Suprapubic skin (tissue), 4 donors: ENCODE data around the gene NUP210L. TPM values are rescaled to one million over a fixed set of nuclear protein-coding genes. Genes with fewer than 3 reads are reported as not detected.

Source experiments
- DNase-seq, 2 donors: peaks; one replicate each; pipeline ENCODE4 v3.0.0-alpha.2; 2019; ENCODE audit warnings: low spot score in 2 of 2
- H3K27ac ChIP-seq: fragments of 200-600 bp; sonication (generic); one replicate; pipeline ENCODE4 v1.5.1; 2019
- H3K27me3 ChIP-seq: fragments of 200-600 bp; sonication (generic); one replicate; pipeline ENCODE4 v1.5.1; 2019
- H3K36me3 ChIP-seq: fragments of 200-600 bp; sonication (generic); one replicate; pipeline ENCODE4 v1.5.1; 2019
- H3K4me1 ChIP-seq: fragments of 200-600 bp; sonication (generic); one replicate; pipeline ENCODE4 v1.5.1; 2019
- H3K4me3 ChIP-seq: fragments of 200-600 bp; sonication (generic); one replicate; pipeline ENCODE4 v1.5.1; 2019; ENCODE audit warnings: mild to moderate bottlenecking
- H3K9me3 ChIP-seq: fragments of 200-600 bp; sonication (generic); one replicate; pipeline ENCODE4 v1.5.1; 2019
- CTCF ChIP-seq, 2 donors: fragments of 200-600 bp in 1 of 2; fragments of 450-650 bp in 1 of 2; sonication (generic) in 1 of 2; IDR thresholded peaks; one replicate each; pipeline ENCODE4 v1.5.1; 2016 to 2019; ENCODE audit warnings: antibody characterized with exemption in 2 of 2, mild to moderate bottlenecking in 1 of 2, moderate library complexity in 1 of 2
- EP300 ChIP-seq: sonication (generic); formaldehyde crosslinking; IDR thresholded peaks from one replicate; pipeline ENCODE4 v1.6.1; 2017; ENCODE audit warnings: antibody characterized with exemption
- POLR2A ChIP-seq, 2 donors: fragments of 450-650 bp; IDR thresholded peaks; one replicate each; pipeline ENCODE4 v1.6.1; 2017; ENCODE audit warnings: antibody characterized with exemption in 2 of 2, mild to moderate bottlenecking in 2 of 2, moderate library complexity in 2 of 2
- POLR2AphosphoS5 ChIP-seq, 3 donors: sonication (generic); formaldehyde crosslinking; IDR thresholded peaks; one replicate each; pipeline ENCODE4 v1.6.1; 2017; ENCODE audit warnings: antibody characterized with exemption in 3 of 3
- WGBS: methylation state at CpG from one replicate; pipeline ENCODE4 v1.1.5; 2018; 5-methylcytosine and 5-hydroxymethylcytosine counted together
- total RNA-seq, 4 donors: library from RNA; depleted of rRNA; stranded (reverse); fragments of >200 nt; gene quantifications; one replicate each; pipeline ENCODE4 v1.1.0, GENCODE V29; 2016

NUP210L gene
- total RNA-seq, result not detected

GRCh38 chr1:154154534-154155191 lies at the start of gene NUP210L:
TSS of gene NUP210L (minus strand) at chr1:154155073.
- no peak for DNase-seq
- Histone ChIP-seq H3K9me3 (no peaks in the 10 kb centered on the region), H3K4me3 (no peak within 1 kb of the TSS), H3K27me3 (no peaks in the 10 kb centered on the region), H3K27ac (peak within 1 kb of the TSS; percentile 59), H3K36me3 (peaks cover 39% of the 10 kb centered on the region), H3K4me1 (peaks cover 21% of the 10 kb centered on the region)
- TF ChIP-seq POLR2AphosphoS5 (IDR thresholded peaks at IDR 0.05) (no peak), EP300 (no peak), CTCF (IDR thresholded peaks at IDR 0.05) (no peak), POLR2A (IDR thresholded peaks at IDR 0.05) (no peak)
- WGBS, result 78% methylated on average over 29 of the region's 29 CpGs

- DNase-seq, result no peak
- WGBS, result 87% methylated on average over 3 of the region's 3 CpGs
- Histone ChIP-seq H3K4me3 (no peak overlapping the region), H3K27ac (no peak overlapping the region), H3K27me3 (no peaks in the 10 kb centered on the region), H3K4me1 (peaks cover 9% of the 10 kb centered on the region), H3K36me3 (no peaks in the 10 kb centered on the region), H3K9me3 (no peaks in the 10 kb centered on the region)
- TF ChIP-seq CTCF (IDR thresholded peaks at IDR 0.05) (no peak), EP300 (no peak), POLR2A (IDR thresholded peaks at IDR 0.05) (no peak), POLR2AphosphoS5 (IDR thresholded peaks at IDR 0.05) (no peak)
Observed at GRCh38 chr1:154199563-154199879, 44.6 kb upstream of the NUP210L start.

GRCh38 chr1:154198756-154199562 lies 44.1 kb upstream of the NUP210L start:
- WGBS, result 10% methylated on average over 5 of the region's 5 CpGs
- H3K9me3 ChIP-seq, result no peaks in the 10 kb centered on the region
- no peaks in the 10 kb centered on the region for H3K36me3 ChIP-seq
- H3K27me3 ChIP-seq, result no peaks in the 10 kb centered on the region
- no peak overlapping the region for H3K4me3 ChIP-seq
- peaks cover 13% of the 10 kb centered on the region for H3K4me1 ChIP-seq
- TF ChIP-seq POLR2AphosphoS5 (IDR thresholded peaks at IDR 0.05) (no peak), EP300 (no peak), POLR2A (IDR thresholded peaks at IDR 0.05) (no peak), CTCF (IDR thresholded peaks at IDR 0.05) (peak; percentile 17 to 47)
- no peak for DNase-seq
- H3K27ac ChIP-seq, result no peak overlapping the region

- WGBS, result 42% methylated on average over 8 of the region's 8 CpGs
- TF ChIP-seq CTCF (IDR thresholded peaks at IDR 0.05), result no peak
- no peak for TF ChIP-seq EP300
- TF ChIP-seq POLR2AphosphoS5 (IDR thresholded peaks at IDR 0.05), result no peak
- TF ChIP-seq POLR2A (IDR thresholded peaks at IDR 0.05), result no peak
- Histone ChIP-seq H3K27me3 (no peaks in the 10 kb centered on the region), H3K36me3 (no peaks in the 10 kb centered on the region), H3K4me1 (peaks cover 13% of the 10 kb centered on the region), H3K27ac (no peak overlapping the region), H3K9me3 (no peaks in the 10 kb centered on the region), H3K4me3 (no peak overlapping the region)
- peak in 1 of 2 donors; percentile 67 for DNase-seq
Observed at GRCh38 chr1:154193821-154194220, 38.9 kb upstream of the NUP210L start.

- no peak for DNase-seq
- WGBS, result 62% methylated on average over 3 of the region's 3 CpGs
- Histone ChIP-seq H3K27ac (no peak overlapping the region), H3K36me3 (no peaks in the 10 kb centered on the region), H3K4me1 (peaks cover 12% of the 10 kb centered on the region), H3K4me3 (no peak overlapping the region), H3K27me3 (no peaks in the 10 kb centered on the region), H3K9me3 (no peaks in the 10 kb centered on the region)
- TF ChIP-seq EP300 (no peak), POLR2A (IDR thresholded peaks at IDR 0.05) (no peak), POLR2AphosphoS5 (IDR thresholded peaks at IDR 0.05) (no peak), CTCF (IDR thresholded peaks at IDR 0.05) (no peak)
Observed at GRCh38 chr1:154192476-154192875, 37.6 kb upstream of the NUP210L start.
